Mesenchymal stem cell (in vitro differentiated cells and primary cell): ENCODE data around the gene NGB.

ENCODE experiments used
- DNase-seq: peaks from one replicate; pipeline ENCODE4 v3.0.0-alpha.2; 2013
- H2AFZ ChIP-seq: one replicate; pipeline ENCODE4 v1.6.1; 2013; ENCODE audit warnings: low read depth, mild to moderate bottlenecking, control low read depth, inconsistent platforms, low read length, moderate library complexity
- H2AK5ac ChIP-seq: 2 replicates; pipeline ENCODE4 v1.6.1; 2013; ENCODE audit warnings: low read length, moderate library complexity, mild to moderate bottlenecking, inconsistent platforms; ENCODE audit not compliant: severe bottlenecking
- H2BK120ac ChIP-seq: one replicate; pipeline ENCODE4 v1.6.1; 2013; ENCODE audit warnings: low read depth, mild to moderate bottlenecking, inconsistent platforms, low read length, moderate library complexity
- H2BK12ac ChIP-seq, 2 experiments: one replicate each; pipeline ENCODE4 v1.6.1; 2013; ENCODE audit warnings: inconsistent platforms in 2 of 2, low read length in 2 of 2, mild to moderate bottlenecking in 2 of 2, moderate library complexity in 2 of 2, control low read depth in 1 of 2
- H2BK15ac ChIP-seq: one replicate; pipeline ENCODE4 v1.6.1; 2013; ENCODE audit warnings: mild to moderate bottlenecking, low read depth, inconsistent platforms; ENCODE audit not compliant: poor library complexity, severe bottlenecking
- H2BK5ac ChIP-seq: 2 replicates; pipeline ENCODE4 v1.6.1; 2013; ENCODE audit warnings: low read depth, mild to moderate bottlenecking, low read length, control low read depth, inconsistent platforms; ENCODE audit not compliant: poor library complexity, severe bottlenecking
- H3K14ac ChIP-seq, 2 experiments: one replicate each; pipeline ENCODE4 v1.6.1; 2013; ENCODE audit warnings: inconsistent platforms in 2 of 2, low read length in 2 of 2, control low read depth in 1 of 2, mild to moderate bottlenecking in 1 of 2, moderate library complexity in 1 of 2
- H3K18ac ChIP-seq, 2 experiments: one replicate each; pipeline ENCODE4 v1.6.1; 2013; ENCODE audit warnings: inconsistent platforms in 2 of 2, low read length in 2 of 2, control low read depth in 1 of 2, low read depth in 1 of 2, mild to moderate bottlenecking in 1 of 2
- H3K23ac ChIP-seq, 2 experiments: one replicate each; pipeline ENCODE4 v1.6.1; 2013; ENCODE audit warnings: inconsistent platforms in 2 of 2, low read length in 2 of 2, mild to moderate bottlenecking in 2 of 2, moderate library complexity in 2 of 2, control low read depth in 1 of 2
- H3K27ac ChIP-seq: 2 replicates; pipeline ENCODE4 v1.5.1; 2013; ENCODE audit warnings: mild to moderate bottlenecking, moderate library complexity, low read length, control low read depth, inconsistent platforms; ENCODE audit not compliant: poor library complexity, severe bottlenecking
- H3K27me3 ChIP-seq, 2 experiments: 2 replicates each; pipeline versions ENCODE4 v1.6.1 to v1.7.0; 2013; ENCODE audit warnings: low read length in 2 of 2, mild to moderate bottlenecking in 2 of 2, moderate library complexity in 2 of 2, control low read depth in 1 of 2, inconsistent platforms in 1 of 2; ENCODE audit not compliant: control insufficient read depth in 1 of 2, insufficient read depth in 1 of 2
- H3K36me3 ChIP-seq, 2 experiments: 2 replicates each; pipeline versions ENCODE4 v1.6.1 to v1.7.0; 2013; ENCODE audit warnings: low read length in 2 of 2, control low read depth in 1 of 2, inconsistent platforms in 1 of 2, low read depth in 1 of 2, mild to moderate bottlenecking in 1 of 2; ENCODE audit not compliant: insufficient read depth in 2 of 2, control insufficient read depth in 1 of 2
- H3K4ac ChIP-seq, 2 experiments: one replicate each; pipeline ENCODE4 v1.6.1; 2013; ENCODE audit warnings: inconsistent platforms in 2 of 2, low read length in 2 of 2, mild to moderate bottlenecking in 2 of 2, moderate library complexity in 2 of 2, control low read depth in 1 of 2, low read depth in 1 of 2
- H3K4me1 ChIP-seq: 2 replicates; pipeline ENCODE4 v1.6.1; 2013; ENCODE audit warnings: low read depth, low read length, control low read depth; ENCODE audit not compliant: control insufficient read depth, insufficient read depth
- H3K4me2 ChIP-seq: 2 replicates; pipeline ENCODE4 v1.6.1; 2013; ENCODE audit warnings: low read length, mild to moderate bottlenecking, inconsistent platforms; ENCODE audit not compliant: poor library complexity, severe bottlenecking
- H3K4me3 ChIP-seq, 2 experiments: 2 replicates each; pipeline versions ENCODE4 v1.5.1 to v1.7.0; 2013; ENCODE audit warnings: low read length in 2 of 2, mild to moderate bottlenecking in 2 of 2, control low read depth in 1 of 2, low read depth in 1 of 2; ENCODE audit not compliant: insufficient read depth in 1 of 2
- H3K79me1 ChIP-seq: replicated peaks from 2 replicates; pipeline ENCODE4 v1.6.1; 2013; ENCODE audit warnings: mild to moderate bottlenecking, control low read depth, low read length, inconsistent platforms; ENCODE audit not compliant: poor library complexity, severe bottlenecking
- H3K9ac ChIP-seq: 2 replicates; pipeline ENCODE4 v1.7.0; 2013; ENCODE audit warnings: mild to moderate bottlenecking, low read length, moderate library complexity
- H3K9me3 ChIP-seq: 2 replicates; pipeline ENCODE4 v1.7.0; 2013; ENCODE audit warnings: mild to moderate bottlenecking, low read length; ENCODE audit not compliant: control insufficient read depth
- H4K8ac ChIP-seq: one replicate; pipeline ENCODE4 v1.6.1; 2013; ENCODE audit warnings: inconsistent platforms, mild to moderate bottlenecking, low read length, moderate library complexity
- H4K91ac ChIP-seq: one replicate; pipeline ENCODE4 v1.6.1; 2013; ENCODE audit warnings: mild to moderate bottlenecking, low read length, inconsistent platforms
- WGBS: methylation state at CpG from one replicate; pipeline ENCODE4 v1.1.7; 2013; ENCODE audit warnings: mixed read lengths; 5-methylcytosine and 5-hydroxymethylcytosine counted together

The NGB gene

DNA sequence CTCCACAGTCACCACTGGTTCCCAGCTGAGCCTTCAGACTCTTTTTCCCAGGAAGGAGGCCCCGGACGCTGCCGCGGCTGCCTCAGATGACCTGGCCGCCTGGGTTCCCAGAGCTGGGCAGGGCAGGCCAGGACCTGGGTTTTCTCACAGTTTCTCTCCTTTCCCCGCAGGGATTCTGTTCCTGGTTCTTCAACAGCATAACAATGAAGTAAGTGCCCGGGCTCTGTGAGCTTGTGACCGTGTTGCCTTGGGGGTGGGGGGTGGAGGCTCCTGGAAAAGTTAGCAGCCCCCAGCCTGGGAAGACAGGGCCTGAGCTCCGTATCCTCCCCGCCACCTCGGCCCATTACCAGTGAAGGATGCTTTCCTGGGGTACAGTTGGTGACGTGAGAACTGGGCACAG lies 45.8 kb downstream of the NGB start:
- no peak overlapping the region for H2BK120ac ChIP-seq
- DNase-seq: no peak
- H3K23ac ChIP-seq: no peak overlapping the region
- 74% methylated on average over 12 of the region's 12 CpGs for WGBS
- H2AK5ac ChIP-seq: no peak overlapping the region
- no peaks in the 10 kb centered on the region for H3K9me3 ChIP-seq
- no peak overlapping the region for H4K8ac ChIP-seq
- no peaks in the 10 kb centered on the region for H3K4me1 ChIP-seq
- no peak overlapping the region for H3K9ac ChIP-seq
- no peak overlapping the region for H3K14ac ChIP-seq
- H3K4ac ChIP-seq: no peak overlapping the region
- no peak overlapping the region for H2BK12ac ChIP-seq
- H4K91ac ChIP-seq: no peak overlapping the region
- no peak overlapping the region for H3K18ac ChIP-seq
- H2BK15ac ChIP-seq: no peak overlapping the region
- no peak overlapping the region for H2AFZ ChIP-seq
- no peak overlapping the region for H3K4me3 ChIP-seq
- H3K27ac ChIP-seq: no peak overlapping the region
- H3K27me3 ChIP-seq: peaks cover 18 to 36% of the 10 kb centered on the region in 2 experiments
- H2BK5ac ChIP-seq: no peak overlapping the region
- H3K36me3 ChIP-seq: no peaks in the 10 kb centered on the region
- H3K4me2 ChIP-seq: no peak overlapping the region
- H3K79me1 ChIP-seq: no peaks in the 10 kb centered on the region

DNA sequence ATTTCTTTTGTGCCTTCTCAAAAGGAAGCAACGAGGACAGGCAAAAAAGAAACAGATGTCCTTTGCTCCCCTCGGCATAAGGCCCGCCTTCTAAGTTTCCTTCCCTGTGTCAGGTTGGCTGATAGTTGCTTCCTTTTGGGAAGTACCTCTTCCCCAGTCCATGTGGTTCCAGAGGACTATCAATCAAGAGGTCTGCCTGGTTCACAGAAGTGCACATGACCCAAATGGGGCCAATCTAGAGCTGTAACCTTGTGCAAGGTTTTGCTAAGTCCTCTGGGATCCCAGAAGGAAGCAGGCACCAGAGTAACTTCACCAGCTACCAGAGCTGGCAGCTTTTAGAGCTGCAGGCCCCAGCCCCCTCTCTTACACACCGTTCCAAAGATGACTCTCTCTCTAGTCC lies 46.8 kb downstream of the NGB start:
- Histone ChIP-seq H3K4me2 (no peak overlapping the region), H4K91ac (no peak overlapping the region), H3K4ac (no peak overlapping the region), H3K9me3 (no peaks in the 10 kb centered on the region), H3K27me3 (peaks cover 25 to 47% of the 10 kb centered on the region in 2 experiments), H2BK12ac (no peak overlapping the region), H2AK5ac (no peak overlapping the region), H3K9ac (no peak overlapping the region), H3K14ac (no peak overlapping the region), H3K27ac (no peak overlapping the region), H2AFZ (no peak overlapping the region), H2BK5ac (no peak overlapping the region), H2BK120ac (no peak overlapping the region), H4K8ac (no peak overlapping the region), H3K18ac (no peak overlapping the region), H3K4me1 (no peaks in the 10 kb centered on the region), H3K4me3 (no peak overlapping the region), H3K23ac (no peak overlapping the region), H3K36me3 (no peaks in the 10 kb centered on the region), H3K79me1 (no peaks in the 10 kb centered on the region), H2BK15ac (no peak overlapping the region)
- DNase-seq: no peak
- WGBS: 63% methylated on average over 4 of the region's 4 CpGs

DNA sequence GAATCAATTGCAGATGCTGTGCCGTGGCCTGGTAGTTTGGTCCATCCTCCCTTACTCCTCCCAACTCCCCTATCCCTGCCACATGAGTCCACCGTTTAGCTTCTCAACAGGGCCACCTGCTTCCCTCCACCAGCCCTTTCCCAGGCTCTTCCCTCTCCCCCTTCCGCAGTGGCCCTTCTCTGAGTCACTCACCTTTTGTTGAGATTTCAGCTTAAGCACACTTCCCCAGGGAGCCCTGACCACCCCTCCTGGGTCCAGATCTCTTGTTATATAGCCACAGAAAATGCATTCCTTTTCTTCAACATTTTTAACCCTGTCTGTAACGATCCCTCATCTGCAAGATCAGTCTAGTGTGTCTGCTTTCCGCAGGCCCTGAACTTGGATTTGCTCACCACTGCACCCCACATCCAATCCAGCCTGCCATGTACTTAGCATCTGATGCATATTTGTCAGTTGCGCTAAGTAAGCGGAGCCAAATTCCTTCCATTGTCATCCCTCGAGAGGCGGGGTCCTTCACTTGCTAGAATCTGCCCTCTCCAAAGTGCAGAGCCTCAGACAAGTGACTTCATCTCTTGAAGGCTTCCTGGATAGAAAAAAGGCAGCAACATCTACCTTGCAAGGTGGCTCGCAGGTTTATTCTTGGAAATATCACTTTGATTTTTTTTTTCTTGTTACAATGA lies 48.3 kb downstream of the NGB start:
- no peak overlapping the region for H3K4ac ChIP-seq
- H2BK15ac ChIP-seq: no peak overlapping the region
- no peak overlapping the region for H3K14ac ChIP-seq
- peaks cover 34 to 56% of the 10 kb centered on the region in 2 experiments for H3K27me3 ChIP-seq
- no peaks in the 10 kb centered on the region for H3K79me1 ChIP-seq
- H3K4me3 ChIP-seq: no peak overlapping the region
- H2BK5ac ChIP-seq: no peak overlapping the region
- H4K91ac ChIP-seq: no peak overlapping the region
- H4K8ac ChIP-seq: no peak overlapping the region
- H2BK12ac ChIP-seq: no peak overlapping the region
- H3K36me3 ChIP-seq: no peaks in the 10 kb centered on the region
- no peak overlapping the region for H3K23ac ChIP-seq
- DNase-seq: no peak
- no peak overlapping the region for H2BK120ac ChIP-seq
- no peak overlapping the region for H3K18ac ChIP-seq
- H2AK5ac ChIP-seq: no peak overlapping the region
- no peak overlapping the region for H2AFZ ChIP-seq
- no peak overlapping the region for H3K9ac ChIP-seq
- H3K4me2 ChIP-seq: no peak overlapping the region
- no peaks in the 10 kb centered on the region for H3K9me3 ChIP-seq
- 41% methylated on average over 9 of the region's 10 CpGs for WGBS
- no peaks in the 10 kb centered on the region for H3K4me1 ChIP-seq
- H3K27ac ChIP-seq: no peak overlapping the region

DNA sequence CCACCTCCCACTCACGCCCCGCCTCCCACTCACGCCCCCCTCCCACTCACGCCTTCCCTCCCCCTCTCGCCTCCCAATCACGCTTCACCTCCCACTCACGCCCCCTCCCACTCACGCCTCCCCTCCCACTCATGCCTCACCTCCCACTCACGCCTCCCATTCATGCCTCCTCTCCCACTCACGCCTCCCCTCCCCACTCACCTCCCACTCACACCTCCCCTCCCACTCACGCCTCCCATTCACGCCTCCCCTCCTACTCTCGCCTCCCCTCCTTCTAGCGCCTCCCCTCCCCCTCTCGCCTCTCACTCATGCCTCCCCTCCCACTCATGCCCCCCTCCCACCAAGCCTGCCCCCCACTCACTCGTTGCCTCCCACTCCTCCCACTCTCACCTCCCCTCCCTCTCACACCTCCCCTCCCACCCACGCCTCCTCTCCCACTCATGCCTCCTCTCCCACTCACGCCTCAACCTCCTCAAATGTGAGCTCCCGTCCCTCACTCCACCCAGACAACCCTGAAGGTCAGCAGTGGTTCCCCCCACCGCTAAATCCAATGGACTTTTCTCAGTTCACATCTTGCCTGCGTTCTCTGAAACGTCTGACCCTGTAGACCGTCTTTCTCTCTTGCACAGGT lies 49.6 kb downstream of the NGB start:
- H3K4me2 ChIP-seq: no peak overlapping the region
- WGBS: 66% methylated on average over 20 of the region's 23 CpGs

More for the DNA sequence above, 49.6 kb downstream of the NGB start:
- no peak overlapping the region for H3K9ac ChIP-seq
- H3K79me1 ChIP-seq: no peaks in the 10 kb centered on the region
- H2AFZ ChIP-seq: no peak overlapping the region
- no peak overlapping the region for H3K4ac ChIP-seq
- no peak overlapping the region for H4K8ac ChIP-seq
- H3K36me3 ChIP-seq: no peaks in the 10 kb centered on the region
- H3K14ac ChIP-seq: no peak overlapping the region
- H3K27me3 ChIP-seq: peaks cover 44 to 66% of the 10 kb centered on the region in 2 experiments
- H4K91ac ChIP-seq: no peak overlapping the region
- no peak overlapping the region for H2BK12ac ChIP-seq
- no peaks in the 10 kb centered on the region for H3K9me3 ChIP-seq
- no peak overlapping the region for H3K23ac ChIP-seq
- H2BK15ac ChIP-seq: no peak overlapping the region
- H3K27ac ChIP-seq: no peak overlapping the region
- DNase-seq: no peak
- H2BK5ac ChIP-seq: no peak overlapping the region
- H3K4me1 ChIP-seq: no peaks in the 10 kb centered on the region
- H3K4me3 ChIP-seq: no peak overlapping the region
- no peak overlapping the region for H2BK120ac ChIP-seq
- no peak overlapping the region for H3K18ac ChIP-seq
- no peak overlapping the region for H2AK5ac ChIP-seq
